GM12864 (cell line): ENCODE measurements around the gene KMT2E.

Experiments
- DNase-seq: peaks from one replicate; pipeline ENCODE4 v3.0.0-alpha.2; 2011; ENCODE audit warnings: low read depth
- H3K4me3 ChIP-seq: 2 replicates; pipeline ENCODE4 v1.5.1; 2011; ENCODE audit warnings: mild to moderate bottlenecking, low read depth, low read length, control low read depth
- TF ChIP-seq, protein P1 (sequence below): IDR thresholded peaks from 2 replicates; pipeline ENCODE4 v1.5.1; 2011; ENCODE audit warnings: low read depth, mild to moderate bottlenecking, moderate library complexity, low read length, control low read depth, inconsistent platforms; ENCODE audit errors: missing control alignments

The KMT2E gene

DNA sequence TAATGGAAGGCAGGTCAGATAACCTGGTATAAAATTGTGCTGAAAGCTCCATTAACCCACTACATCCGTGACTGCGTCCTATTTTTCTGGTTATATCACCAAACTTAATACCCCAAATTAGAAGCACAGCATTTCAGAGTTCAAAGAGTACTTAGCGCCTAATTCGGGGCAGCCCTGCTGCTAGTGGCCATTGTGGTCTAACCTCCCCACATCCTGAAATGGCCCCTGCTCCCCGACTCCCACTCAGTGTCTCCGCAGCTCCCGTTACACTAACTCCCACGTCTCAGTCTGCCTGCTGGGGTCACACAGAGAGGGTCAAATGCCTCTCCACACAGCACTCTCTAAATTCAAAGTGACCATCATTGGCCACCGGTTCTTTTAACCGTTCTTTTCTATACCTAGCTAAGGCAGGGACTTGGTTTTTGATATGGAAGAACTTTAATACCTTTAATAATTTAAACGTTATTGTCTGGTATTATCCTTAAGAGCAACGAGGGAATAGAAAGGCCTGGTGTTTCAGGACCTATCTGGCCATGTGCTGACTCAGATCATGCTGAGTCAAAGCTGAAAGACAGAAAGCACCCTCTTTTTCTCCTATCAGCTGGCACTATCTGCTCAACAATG is 117.1 kb downstream of the KMT2E start:
- DNase-seq, result no peak
- TF ChIP-seq, protein P1, sequence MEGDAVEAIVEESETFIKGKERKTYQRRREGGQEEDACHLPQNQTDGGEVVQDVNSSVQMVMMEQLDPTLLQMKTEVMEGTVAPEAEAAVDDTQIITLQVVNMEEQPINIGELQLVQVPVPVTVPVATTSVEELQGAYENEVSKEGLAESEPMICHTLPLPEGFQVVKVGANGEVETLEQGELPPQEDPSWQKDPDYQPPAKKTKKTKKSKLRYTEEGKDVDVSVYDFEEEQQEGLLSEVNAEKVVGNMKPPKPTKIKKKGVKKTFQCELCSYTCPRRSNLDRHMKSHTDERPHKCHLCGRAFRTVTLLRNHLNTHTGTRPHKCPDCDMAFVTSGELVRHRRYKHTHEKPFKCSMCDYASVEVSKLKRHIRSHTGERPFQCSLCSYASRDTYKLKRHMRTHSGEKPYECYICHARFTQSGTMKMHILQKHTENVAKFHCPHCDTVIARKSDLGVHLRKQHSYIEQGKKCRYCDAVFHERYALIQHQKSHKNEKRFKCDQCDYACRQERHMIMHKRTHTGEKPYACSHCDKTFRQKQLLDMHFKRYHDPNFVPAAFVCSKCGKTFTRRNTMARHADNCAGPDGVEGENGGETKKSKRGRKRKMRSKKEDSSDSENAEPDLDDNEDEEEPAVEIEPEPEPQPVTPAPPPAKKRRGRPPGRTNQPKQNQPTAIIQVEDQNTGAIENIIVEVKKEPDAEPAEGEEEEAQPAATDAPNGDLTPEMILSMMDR, result no peak

DNA sequence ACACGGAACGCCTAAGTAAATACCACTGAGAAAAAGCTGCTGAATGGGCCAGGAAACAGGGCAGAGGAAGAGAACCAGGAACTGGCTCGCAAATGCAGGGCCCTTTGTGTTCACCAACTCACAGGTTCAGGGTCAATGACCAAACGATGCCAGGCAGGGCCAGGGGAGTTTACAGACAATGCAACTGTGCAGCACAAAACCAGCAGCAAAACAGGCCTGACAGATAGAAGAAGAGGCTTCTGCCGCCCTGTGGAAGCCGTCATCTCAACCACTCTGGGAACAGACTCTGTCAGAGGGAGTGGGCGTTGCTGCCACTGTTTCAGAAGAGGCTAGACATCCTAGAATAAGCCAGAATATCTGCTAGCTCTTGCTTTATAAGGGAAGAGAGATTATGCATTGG is 117.9 kb downstream of the KMT2E start:
- TF ChIP-seq, protein P1, result no peak
- no peak for DNase-seq
- no peak overlapping the region for H3K4me3 ChIP-seq

More for the DNA sequence above, 117.1 kb downstream of the KMT2E start:
- no peak overlapping the region for H3K4me3 ChIP-seq

DNA sequence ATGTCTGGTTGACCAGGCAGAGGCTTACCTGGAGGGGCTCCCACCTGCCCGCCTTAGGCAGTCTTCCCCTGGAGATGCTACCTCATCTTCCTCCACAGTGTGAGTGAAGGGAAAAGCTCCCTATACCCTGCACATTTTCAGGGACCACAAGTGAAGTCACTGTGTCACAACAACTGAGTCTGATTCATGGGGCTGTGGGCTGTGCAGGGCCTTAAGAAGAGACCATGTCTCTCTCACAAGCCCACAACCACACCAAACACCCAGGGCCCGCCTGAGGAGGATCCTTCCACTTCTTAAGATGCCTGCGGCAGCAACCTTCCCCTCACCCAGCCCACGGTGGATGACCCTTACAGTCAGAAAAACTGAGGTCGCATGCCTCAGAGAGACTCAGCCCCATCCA is 118.3 kb downstream of the KMT2E start:
- TF ChIP-seq, protein P1, result no peak
- DNase-seq, result no peak
- H3K4me3 ChIP-seq, result no peak overlapping the region

DNA sequence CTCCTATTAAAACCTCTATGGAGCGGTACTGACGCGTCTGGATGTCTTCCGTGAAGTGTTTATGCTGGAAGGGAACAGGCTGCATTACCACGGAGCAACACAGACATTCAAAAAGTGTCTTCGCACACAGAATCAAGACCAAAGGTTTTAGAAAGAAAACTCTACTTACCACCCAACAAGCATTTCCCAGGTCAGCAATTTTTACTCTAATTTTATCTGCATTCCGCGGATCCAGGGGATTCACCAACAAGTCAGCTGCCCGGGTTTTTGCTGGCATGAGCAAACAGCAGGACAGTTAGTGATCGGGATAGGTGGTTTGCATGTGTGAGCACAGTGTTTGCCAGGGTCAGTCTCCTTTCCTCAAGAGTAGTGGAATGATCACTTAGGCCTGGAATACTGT is 118.8 kb downstream of the KMT2E start:
- no peak overlapping the region for H3K4me3 ChIP-seq
- DNase-seq, result no peak
- TF ChIP-seq, protein P1, result no peak

DNA sequence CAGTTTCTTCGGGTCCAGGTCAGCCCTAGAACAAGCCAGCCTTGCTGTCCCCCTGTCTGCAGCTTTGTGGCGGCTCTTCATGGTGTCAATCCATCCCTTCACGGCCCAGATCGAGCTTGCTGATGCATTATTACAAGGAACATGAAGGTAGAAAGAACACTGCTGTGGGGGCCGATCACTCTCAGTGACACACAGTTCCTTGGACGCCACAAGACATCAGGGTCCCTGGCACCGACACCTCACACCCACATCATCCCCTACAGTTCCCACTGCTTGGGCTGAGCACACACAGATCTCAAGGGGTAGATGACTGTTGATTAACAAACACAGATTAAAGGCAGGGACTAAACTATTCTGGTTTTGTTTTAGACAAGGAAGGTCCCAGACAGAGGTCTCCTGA is 119.4 kb downstream of the KMT2E start:
- H3K4me3 ChIP-seq, result no peak overlapping the region
- TF ChIP-seq, protein P1, result no peak
- no peak for DNase-seq

DNA sequence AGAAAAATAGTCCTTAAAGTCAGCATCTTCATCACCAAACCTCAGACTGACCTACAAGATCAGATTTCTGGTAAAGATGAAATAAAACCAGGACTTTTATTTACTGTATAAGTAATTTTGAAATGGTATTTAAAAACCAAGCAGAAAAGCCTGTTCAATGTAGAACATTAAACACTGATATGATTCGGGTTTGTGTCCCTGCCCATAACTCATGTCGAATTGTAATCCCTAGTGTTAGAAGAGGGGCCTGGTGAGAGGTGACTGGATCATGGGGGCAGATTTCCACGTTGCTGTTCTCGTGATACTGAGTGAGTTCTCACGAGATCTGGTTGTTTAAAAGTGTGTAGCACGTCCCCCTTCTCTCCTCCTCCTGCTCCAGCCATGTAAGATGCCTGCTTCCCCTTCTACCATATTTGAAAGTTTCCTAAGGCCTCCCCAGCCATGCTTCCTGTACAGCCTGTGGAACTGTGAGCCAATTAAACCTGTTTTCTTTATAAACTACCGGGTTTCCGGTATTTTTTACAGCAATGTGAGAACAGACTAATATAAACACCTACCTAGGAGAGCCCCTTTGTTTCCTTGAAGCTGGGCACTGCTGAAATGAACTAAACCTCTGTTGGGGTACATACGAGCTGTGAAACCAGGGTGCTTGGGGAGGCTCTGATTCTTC is 120.1 kb downstream of the KMT2E start:
- no peak for DNase-seq
- TF ChIP-seq, protein P1, result no peak
- H3K4me3 ChIP-seq, result no peak overlapping the region

DNA sequence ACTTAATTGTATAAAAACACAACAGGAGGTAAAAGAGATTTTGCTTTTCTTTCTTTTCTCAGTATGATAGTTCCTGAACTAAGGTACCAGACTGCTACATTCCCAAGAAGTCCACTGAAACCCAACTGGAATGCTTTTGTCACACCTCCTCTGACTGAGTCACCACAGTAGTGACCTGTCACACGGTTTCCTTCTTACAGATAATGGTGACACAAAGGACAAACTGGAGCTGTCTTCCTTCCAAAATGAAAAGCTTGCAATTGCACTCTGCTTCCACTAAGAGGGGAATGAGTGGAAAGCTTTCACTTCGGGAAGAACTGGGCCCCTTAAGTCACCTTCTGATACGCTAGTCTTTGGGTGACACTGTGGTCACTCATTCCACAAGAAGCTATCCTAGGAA is 122.2 kb downstream of the KMT2E start:
- H3K4me3 ChIP-seq, result no peak overlapping the region
- TF ChIP-seq, protein P1, result no peak
- no peak for DNase-seq
